ENCODE data around the gene FOXA1.

The FOXA1 gene

DNA sequence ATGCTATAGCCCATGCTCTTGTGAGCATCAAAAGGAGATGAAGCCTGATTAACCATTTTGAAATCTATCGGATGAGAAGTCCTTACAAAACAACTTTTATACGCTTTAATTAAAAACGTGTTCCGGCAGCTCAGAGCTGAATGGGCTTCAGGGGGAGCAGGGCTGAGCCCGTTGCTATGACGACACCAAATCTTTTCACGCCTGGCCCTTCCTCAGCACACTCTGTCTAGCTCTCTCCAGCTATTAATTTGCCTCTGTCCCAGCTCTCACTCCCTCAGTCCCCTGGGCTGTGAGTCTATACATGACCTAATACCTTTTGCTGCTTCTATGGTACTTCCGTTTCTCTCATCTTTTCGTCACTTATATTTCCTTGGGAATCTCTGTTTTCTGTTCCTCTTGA, 15.8 kb downstream of the FOXA1 start:
- no peak for TF ChIP-seq FOXP2 (optimal IDR thresholded peaks at IDR 0.05; ENCODE audit: borderline replicate concordance, extremely low read depth, extremely low read length, insufficient read depth)
- no peak for TF ChIP-seq TAF1 (IDR thresholded peaks at IDR 0.05; ENCODE audit: borderline replicate concordance, insufficient read depth, low read length)
- TF ChIP-seq POLR2AphosphoS5 (IDR thresholded peaks at IDR 0.05; ENCODE audit: low read depth, low read length): no peak
- no peak for TF ChIP-seq SIN3A (IDR thresholded peaks at IDR 0.05; ENCODE audit: borderline replicate concordance, insufficient read depth, low read length)
- TF ChIP-seq, protein P1, sequence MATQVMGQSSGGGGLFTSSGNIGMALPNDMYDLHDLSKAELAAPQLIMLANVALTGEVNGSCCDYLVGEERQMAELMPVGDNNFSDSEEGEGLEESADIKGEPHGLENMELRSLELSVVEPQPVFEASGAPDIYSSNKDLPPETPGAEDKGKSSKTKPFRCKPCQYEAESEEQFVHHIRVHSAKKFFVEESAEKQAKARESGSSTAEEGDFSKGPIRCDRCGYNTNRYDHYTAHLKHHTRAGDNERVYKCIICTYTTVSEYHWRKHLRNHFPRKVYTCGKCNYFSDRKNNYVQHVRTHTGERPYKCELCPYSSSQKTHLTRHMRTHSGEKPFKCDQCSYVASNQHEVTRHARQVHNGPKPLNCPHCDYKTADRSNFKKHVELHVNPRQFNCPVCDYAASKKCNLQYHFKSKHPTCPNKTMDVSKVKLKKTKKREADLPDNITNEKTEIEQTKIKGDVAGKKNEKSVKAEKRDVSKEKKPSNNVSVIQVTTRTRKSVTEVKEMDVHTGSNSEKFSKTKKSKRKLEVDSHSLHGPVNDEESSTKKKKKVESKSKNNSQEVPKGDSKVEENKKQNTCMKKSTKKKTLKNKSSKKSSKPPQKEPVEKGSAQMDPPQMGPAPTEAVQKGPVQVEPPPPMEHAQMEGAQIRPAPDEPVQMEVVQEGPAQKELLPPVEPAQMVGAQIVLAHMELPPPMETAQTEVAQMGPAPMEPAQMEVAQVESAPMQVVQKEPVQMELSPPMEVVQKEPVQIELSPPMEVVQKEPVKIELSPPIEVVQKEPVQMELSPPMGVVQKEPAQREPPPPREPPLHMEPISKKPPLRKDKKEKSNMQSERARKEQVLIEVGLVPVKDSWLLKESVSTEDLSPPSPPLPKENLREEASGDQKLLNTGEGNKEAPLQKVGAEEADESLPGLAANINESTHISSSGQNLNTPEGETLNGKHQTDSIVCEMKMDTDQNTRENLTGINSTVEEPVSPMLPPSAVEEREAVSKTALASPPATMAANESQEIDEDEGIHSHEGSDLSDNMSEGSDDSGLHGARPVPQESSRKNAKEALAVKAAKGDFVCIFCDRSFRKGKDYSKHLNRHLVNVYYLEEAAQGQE (IDR thresholded peaks at IDR 0.05; ENCODE audit: insufficient read depth in 1 of 2, low read depth in 2 of 2, low read length in 2 of 2): no peak

DNA sequence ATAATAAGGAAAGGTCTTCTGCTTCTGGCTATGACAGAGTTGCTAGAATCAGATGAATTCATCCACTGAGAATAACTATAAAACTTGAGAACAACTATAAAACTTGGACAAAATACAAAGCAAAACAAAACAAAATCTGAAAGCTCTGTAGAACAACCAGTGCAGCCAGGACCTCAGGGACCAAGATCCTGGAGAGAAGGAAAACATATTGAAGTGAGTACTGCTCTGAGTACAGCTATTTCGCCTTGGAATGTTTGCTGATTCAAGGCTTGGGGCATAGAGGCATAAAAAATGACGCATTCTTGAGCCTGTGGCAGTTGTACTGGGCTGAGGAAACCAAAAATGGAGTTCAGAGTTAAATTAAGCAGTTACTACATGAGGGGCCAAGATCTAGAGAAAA, 21.7 kb downstream of the FOXA1 start:
- no peak for TF ChIP-seq SIN3A (IDR thresholded peaks at IDR 0.05; ENCODE audit: borderline replicate concordance, insufficient read depth, low read length)
- TF ChIP-seq, protein P1 (IDR thresholded peaks at IDR 0.05; ENCODE audit: insufficient read depth in 1 of 2, low read depth in 2 of 2, low read length in 2 of 2): no peak
- no peak for TF ChIP-seq TAF1 (IDR thresholded peaks at IDR 0.05; ENCODE audit: borderline replicate concordance, insufficient read depth, low read length)
- no peak for TF ChIP-seq FOXP2 (optimal IDR thresholded peaks at IDR 0.05; ENCODE audit: borderline replicate concordance, extremely low read depth, extremely low read length, insufficient read depth)
- no peak for TF ChIP-seq POLR2AphosphoS5 (IDR thresholded peaks at IDR 0.05; ENCODE audit: low read depth, low read length)

DNA sequence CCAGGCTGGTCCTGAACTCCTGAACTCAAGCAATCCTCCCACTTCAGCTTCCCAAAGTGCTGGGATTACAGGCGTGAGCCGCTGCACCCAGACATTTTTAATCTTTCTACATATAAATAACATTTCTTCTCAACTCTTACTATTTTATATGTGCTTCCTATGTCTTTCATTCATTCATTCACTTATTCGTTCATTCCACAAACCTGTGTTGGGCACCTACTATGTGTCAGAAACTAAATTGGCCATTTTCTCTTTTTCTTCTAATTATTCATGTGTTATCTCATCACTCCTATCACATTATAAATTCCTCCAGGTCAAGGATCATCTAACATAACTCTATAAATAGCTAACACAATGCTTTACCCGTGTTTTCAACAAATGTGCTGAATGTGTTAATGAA, 23.7 kb downstream of the FOXA1 start:
- TF ChIP-seq TAF1 (IDR thresholded peaks at IDR 0.05; ENCODE audit: borderline replicate concordance, insufficient read depth, low read length): no peak
- TF ChIP-seq, protein P1 (IDR thresholded peaks at IDR 0.05; ENCODE audit: insufficient read depth in 1 of 2, low read depth in 2 of 2, low read length in 2 of 2): no peak
- TF ChIP-seq SIN3A (IDR thresholded peaks at IDR 0.05; ENCODE audit: borderline replicate concordance, insufficient read depth, low read length): no peak
- no peak for TF ChIP-seq POLR2AphosphoS5 (IDR thresholded peaks at IDR 0.05; ENCODE audit: low read depth, low read length)
- TF ChIP-seq FOXP2 (optimal IDR thresholded peaks at IDR 0.05; ENCODE audit: borderline replicate concordance, extremely low read depth, extremely low read length, insufficient read depth): no peak

DNA sequence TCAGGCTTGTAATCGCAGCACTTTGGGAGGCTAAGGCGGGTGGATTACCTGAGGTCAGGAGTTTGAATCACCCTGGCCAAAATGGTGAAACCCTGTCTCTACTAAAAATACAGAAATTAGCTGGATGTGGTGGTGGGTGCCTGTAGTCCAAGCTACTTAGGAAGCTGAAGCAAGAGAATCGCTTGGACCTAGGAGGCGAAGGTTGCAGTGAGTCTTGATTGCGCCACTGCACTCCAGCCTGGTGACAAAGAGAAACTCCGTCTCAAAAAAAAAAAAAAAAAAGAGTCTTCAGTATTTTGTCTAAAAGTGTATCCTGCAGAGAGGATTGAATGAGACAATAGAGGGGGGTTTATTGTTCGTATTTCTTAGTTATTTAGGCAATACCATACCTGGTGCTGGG, 25.3 kb downstream of the FOXA1 start:
- TF ChIP-seq, protein P1 (IDR thresholded peaks at IDR 0.05; ENCODE audit: insufficient read depth in 1 of 2, low read depth in 2 of 2, low read length in 2 of 2): no peak

DNA sequence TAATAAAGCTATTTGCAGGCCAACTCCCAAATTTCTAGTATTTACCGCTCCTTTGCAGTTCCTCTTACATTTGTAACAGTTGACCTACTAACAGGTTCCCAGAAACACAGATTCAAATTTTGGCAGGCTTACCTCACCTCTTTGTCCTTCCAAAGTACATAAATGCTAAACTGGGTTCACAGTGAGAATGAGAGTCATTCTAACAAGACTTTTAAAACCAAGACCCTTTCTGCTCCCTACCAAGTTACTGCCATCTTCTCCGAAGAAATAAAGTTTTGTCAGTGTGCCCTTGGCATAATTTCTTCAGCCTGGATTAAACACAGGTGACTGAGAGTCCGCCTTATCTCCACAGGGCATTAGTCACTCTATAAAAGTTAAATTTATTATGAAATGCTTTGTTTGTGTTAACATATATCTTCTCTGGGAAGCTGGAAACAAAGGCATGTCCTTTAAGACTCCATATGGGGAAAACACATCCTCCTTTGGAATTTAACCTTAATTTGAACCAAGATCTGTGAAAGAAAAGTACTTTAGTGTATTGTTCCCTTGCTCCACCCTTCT, 28.2 kb downstream of the FOXA1 start:
- no peak for TF ChIP-seq TAF1 (IDR thresholded peaks at IDR 0.05; ENCODE audit: borderline replicate concordance, insufficient read depth, low read length)
